ENCODE measurements around the gene EHBP1L1. TPM values are rescaled to one million over a fixed set of nuclear protein-coding genes. Genes with fewer than 3 reads are reported as not detected.

EHBP1L1 gene
- total and polyA plus RNA-seq, 12 donors: 30.8 to 113 (median 53.9) TPM

- intact Hi-C loops (cut with DNase I): loop anchor here in 8 of 10 donors (1.0 to 5.0 kb wide), 11 partner anchors 27 to 73 kb away; partner anchors contain the start of genes FAM89B (in 2 of the 8), MAP3K11 (in 2 of the 8), PCNX3 (in 1 of the 8) and ZNRD2 (in 1 of the 8)
- H3K4me3 ChIP-seq: peak overlapping the region in 9 of 10 donors; percentile 26 to 71 (median 55)
Observed at GRCh38 chr11:65541093-65541982, 34.5 kb upstream of the EHBP1L1 start.

GRCh38 chr11:65542738-65543390 lies 33.0 kb upstream of the EHBP1L1 start:
- no peak for DNase-seq
- Histone ChIP-seq H3K27ac (no peak overlapping the region), H3K4me1 (peaks cover 11 to 39% (median 21%) of the 10 kb centered on the region in 9 donors), H3K9me3 (no peaks in the 10 kb centered on the region), H3K4me3 (no peak overlapping the region), H3K27me3 (no peaks in the 10 kb centered on the region), H3K36me3 (peaks cover 0 to 72% (median 12%) of the 10 kb centered on the region in 9 donors)
- intact Hi-C loops (cut with DNase I): loop anchor here in 5 of 10 donors (5.0 kb wide), 4 partner anchors 44 to 69 kb away; partner anchors contain the start of gene MAP3K11 (in 1 of the 5)
- WGBS, 2 donors: 93 to 96% methylated on average over 3 of the region's 3 CpGs
- ATAC-seq: no peak
- TF ChIP-seq CTCF (IDR thresholded peaks at IDR 0.05): no peak

More at GRCh38 chr11:65541093-65541982, 34.5 kb upstream of the EHBP1L1 start:
- peak in 1 of 8 donors; percentile 1 for ATAC-seq
- Histone ChIP-seq H3K36me3 (peaks cover 0 to 72% (median 14%) of the 10 kb centered on the region in 9 donors), H3K27ac (peak overlapping the region; percentile 74 to 94 (median 87)), H3K27me3 (no peaks in the 10 kb centered on the region), H3K9me3 (no peaks in the 10 kb centered on the region), H3K4me1 (peaks cover 11 to 30% (median 21%) of the 10 kb centered on the region in 9 donors)
- peak in 1 of 9 donors; percentile 4 for TF ChIP-seq CTCF (IDR thresholded peaks at IDR 0.05)
- 40 to 47% methylated on average over 18 of the region's 18 CpGs for WGBS, 2 donors
- no peak for DNase-seq

GRCh38 chr11:65545853-65546216 lies 30.0 kb upstream of the EHBP1L1 start:
- no peak for TF ChIP-seq CTCF (IDR thresholded peaks at IDR 0.05)
- DNase-seq (no peak), ATAC-seq (no peak)
- H3K9me3 ChIP-seq: no peaks in the 10 kb centered on the region
- WGBS, 2 donors: 88 to 92% methylated on average over 4 of the region's 4 CpGs
- peaks cover 0 to 89% (median 3%) of the 10 kb centered on the region in 9 donors for H3K36me3 ChIP-seq
- H3K4me3 ChIP-seq: peak overlapping the region in 1 of 10 donors; percentile 53
- intact Hi-C loops (cut with DNase I): no loop called here
- peak overlapping the region in 1 of 10 donors; percentile 62 for H3K27ac ChIP-seq
- no peaks in the 10 kb centered on the region for H3K27me3 ChIP-seq
- H3K4me1 ChIP-seq: peaks cover 8 to 25% (median 11%) of the 10 kb centered on the region in 9 donors
